Frontal cortex (tissue), 4 donors: Measurements from ENCODE around the gene HSPB7. TPM values are rescaled to one million over a fixed set of nuclear protein-coding genes. Genes with fewer than 3 reads are reported as not detected.
A peak's percentile ranks its signal among the peaks of the same experiment; 100 is the strongest.
"Not testable (repeated sequence)": the region's sequence is repeated elsewhere in the genome, so short reads cannot be mapped to it uniquely, and the experiment has no call there.

Source experiments
- DNase-seq, 2 donors: peaks; one replicate each; pipeline ENCODE4 v3.0.0; 2012; ENCODE audit warnings: low spot score in 2 of 2
- FAIRE-seq: peaks from 2 replicates; lab custom pipeline; 2012; peaks lifted over from hg19 to GRCh38; lab: Jason Lieb, UNC
- total RNA-seq: library from RNA; depleted of rRNA; stranded (reverse); fragments of >200 nt; gene quantifications from one replicate; pipeline ENCODE4 v1.2.3, GENCODE V29; 2014
- donor health status: control.
- donor health status: control.
- donor health status: control.

Gene HSPB7
- total RNA-seq, 1 donor from 2014 or later = not detected

DNA sequence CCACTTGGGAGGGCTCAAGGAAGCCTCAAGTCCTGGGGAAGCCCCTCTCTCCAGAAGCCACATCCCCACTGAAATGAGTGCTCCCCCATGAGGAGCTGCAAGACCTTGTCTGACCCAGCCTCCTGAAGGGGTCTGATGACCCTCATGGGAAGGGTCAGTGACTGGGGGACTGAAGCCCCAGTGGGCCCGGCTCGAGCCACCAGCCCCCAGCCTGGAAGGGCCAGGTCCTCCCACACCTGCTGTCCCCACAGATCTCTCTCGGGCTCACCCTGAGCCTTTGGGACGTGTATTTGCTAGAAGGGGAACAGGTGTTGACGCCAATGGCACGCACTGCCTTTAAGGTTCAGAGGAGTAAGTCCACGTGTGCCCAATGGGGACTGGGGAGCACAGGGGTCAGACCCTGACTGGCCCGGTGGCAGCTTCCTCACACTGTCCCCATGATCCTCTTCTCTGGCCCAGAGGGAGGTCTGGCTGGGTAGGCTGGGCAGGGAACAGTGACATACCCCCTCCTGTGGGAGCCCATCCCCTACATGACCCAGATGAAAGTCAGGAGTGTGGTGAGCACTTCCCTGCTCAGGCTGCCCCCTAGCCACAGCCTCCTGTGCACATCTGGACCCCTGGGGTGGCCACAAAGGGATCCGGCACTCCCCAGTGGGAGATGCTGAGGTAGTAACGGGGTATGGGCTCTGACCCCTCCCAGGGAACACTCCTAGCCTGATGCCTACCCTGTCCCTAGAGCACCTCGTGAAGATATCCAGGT, 26.2 kb downstream of the HSPB7 start:
- no peak for DNase-seq
- no peak for FAIRE-seq

DNA sequence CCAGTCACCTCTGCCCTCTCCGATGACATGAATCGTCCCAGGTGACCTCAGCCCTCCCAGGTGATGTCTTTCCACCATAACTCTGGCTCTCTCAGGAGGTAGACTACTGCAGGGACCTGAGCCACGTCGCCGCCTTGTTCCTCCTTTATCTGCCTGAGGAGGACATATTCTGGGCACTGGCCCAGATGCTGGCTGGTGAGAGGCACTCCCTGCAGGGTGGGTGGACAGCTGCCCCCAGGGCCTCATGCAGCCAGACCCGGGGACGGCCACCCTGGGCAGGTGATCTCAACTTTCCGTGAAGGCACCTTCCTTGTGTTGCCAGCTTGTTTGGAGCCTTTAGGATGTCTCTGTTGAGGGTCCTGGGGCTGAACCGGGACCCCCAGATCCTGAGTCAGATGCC, 28.1 kb downstream of the HSPB7 start:
- DNase-seq (no peak), FAIRE-seq (no peak)

GRCh38 chr1:15988856-15989736, 28.7 kb downstream of the HSPB7 start:
- FAIRE-seq (no peak), DNase-seq (no peak)

- no peak for FAIRE-seq
Observed at GRCh38 chr1:15985611-15986297, 32.1 kb downstream of the HSPB7 start.

DNA sequence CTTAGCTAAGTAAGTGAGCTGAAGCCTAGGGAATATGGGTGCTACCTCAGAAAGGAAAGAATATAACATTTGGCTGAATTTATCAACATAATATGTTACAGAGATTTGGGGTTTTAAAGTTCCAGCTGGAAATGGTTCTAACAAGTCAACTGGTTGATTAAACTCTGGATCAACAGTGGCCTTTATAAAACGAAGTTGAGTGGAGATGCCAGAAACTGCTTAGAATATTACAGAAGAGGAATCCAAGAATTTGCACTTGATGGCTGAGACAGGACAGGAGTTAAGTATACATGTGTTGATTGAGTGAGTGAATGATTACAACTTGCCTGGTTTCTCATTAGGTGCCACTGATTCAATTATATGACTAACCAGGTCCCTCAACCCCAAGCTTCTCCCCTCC, 34.6 kb downstream of the HSPB7 start:
- FAIRE-seq (no peak), DNase-seq (no peak)

More at GRCh38 chr1:15985611-15986297, 32.1 kb downstream of the HSPB7 start:
- no peak for DNase-seq

- FAIRE-seq = no peak
- no peak for DNase-seq
Observed at GRCh38 chr1:15981679-15982078, 36.2 kb downstream of the HSPB7 start.

- FAIRE-seq, DNase-seq: not testable (repeated sequence)
Observed at GRCh38 chr1:15977947-15978346, 39.9 kb downstream of the HSPB7 start.

DNA sequence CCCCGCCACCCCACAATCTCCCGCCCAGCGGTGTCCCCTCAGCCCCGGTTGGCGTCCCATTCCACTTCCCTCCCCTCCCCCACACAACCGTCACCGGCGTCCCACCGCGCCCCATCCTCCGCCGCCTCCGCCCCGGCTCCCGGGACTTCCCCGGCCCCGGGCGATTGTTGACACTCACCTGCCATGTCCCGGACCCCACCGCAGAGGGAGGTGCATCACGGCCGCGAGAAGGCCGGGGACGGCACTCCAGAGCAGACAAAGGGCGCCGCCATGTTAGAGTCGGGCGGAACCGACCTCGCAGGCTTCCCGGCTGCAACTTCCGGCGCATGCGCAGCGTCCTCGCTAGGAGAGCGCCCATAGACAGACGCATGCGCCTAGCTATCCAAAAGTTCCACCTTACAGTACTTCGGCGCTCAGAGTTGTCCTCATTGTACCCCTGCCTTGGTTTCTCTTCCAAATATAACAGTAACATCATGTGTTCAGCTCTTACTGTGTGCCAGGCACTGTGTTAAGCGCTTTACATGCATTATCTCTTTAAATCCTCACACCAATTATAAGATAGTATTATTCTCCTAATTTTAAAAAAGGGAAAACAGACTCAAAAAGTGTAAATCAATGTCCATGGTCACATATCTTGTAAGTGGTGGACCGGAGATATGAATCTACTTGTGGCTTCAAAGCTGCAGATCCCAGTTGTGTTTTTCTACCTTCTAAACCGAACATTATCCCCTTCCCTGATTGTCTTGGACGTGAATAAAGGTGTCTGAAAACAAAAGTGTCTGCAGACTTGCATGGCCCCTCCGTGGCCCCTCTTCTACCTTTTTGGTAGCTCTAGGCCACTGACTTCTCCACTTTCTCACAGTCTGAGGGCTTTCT, 41.8 kb downstream of the HSPB7 start, which contains the start of gene ZBTB17:
Gene ZBTB17 (minus strand): TSS at position 297 of the 876 bp plus-strand sequence. CDS start 27,606 bp downstream, outside the sequence.
- peak; percentile 87 to 88 for DNase-seq
- FAIRE-seq = no peak

DNA sequence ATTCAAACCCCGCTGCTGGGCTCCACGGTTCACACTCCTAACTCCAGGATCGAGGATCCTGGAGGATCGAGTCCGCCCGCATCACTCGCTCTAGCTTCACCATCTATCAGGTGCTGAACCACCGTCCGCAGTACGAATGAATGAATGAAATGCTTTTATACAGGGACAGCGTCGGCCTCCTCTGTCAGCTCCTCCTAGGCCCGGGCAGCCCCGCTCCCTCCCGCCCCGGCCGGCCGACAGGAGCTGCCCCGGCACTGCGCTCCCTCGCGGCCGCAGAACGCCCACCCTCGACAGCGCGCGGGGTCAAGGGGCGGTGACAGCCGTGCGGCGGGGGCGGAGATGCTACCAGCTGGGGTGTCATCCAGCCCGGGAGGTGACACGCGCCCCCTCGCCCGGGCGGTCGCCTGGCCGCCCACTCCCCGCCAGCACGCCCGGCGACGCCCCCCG, 42.5 kb downstream of the HSPB7 start:
- DNase-seq = peak; percentile 76 to 80
- FAIRE-seq = no peak

DNA sequence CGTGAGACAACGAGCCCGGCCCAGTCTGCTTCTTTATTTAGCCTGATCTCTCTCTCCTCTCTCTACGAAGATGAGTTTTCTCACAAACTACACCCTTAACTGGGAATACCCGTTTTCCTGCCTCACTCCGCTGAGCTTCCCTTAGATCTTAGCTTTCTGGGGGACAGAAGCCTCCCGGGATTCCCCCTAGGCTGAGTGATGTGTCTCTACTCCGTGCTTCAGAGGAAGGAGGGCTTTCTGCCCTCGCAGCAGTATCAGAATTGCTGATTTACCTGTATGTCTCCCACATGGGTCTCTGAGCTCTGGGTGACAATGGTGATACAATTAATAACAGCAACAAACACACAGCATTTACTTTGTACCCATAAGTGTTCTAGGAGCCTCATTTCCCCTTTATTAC, 43.0 kb downstream of the HSPB7 start:
- DNase-seq = no peak
- no peak for FAIRE-seq

DNA sequence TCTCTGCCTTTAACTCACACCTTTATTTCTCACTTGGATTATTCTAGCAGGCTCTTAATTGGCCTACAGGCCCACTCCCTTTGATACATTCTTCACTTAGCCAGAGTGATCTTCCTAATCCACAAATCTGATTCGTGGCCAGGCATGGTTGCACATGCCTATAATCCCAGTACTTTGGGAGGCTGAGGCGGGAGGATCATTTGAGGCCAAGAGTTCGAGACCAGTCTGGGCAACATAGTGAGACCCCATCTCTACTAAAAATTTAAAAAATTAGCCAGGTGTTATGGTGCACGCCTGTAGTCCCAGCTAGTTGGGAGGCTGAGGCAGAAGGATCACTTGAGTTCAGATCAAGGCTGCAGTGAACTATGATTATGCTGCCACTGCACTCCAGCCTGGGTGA, 44.1 kb downstream of the HSPB7 start:
- FAIRE-seq = no peak
- DNase-seq = no peak

- DNase-seq (no peak), FAIRE-seq (no peak)
Observed at GRCh38 chr1:15972409-15972808, 45.4 kb downstream of the HSPB7 start.

- DNase-seq = no peak
- FAIRE-seq = no peak
Observed at GRCh38 chr1:15970911-15971310, 46.9 kb downstream of the HSPB7 start.

DNA sequence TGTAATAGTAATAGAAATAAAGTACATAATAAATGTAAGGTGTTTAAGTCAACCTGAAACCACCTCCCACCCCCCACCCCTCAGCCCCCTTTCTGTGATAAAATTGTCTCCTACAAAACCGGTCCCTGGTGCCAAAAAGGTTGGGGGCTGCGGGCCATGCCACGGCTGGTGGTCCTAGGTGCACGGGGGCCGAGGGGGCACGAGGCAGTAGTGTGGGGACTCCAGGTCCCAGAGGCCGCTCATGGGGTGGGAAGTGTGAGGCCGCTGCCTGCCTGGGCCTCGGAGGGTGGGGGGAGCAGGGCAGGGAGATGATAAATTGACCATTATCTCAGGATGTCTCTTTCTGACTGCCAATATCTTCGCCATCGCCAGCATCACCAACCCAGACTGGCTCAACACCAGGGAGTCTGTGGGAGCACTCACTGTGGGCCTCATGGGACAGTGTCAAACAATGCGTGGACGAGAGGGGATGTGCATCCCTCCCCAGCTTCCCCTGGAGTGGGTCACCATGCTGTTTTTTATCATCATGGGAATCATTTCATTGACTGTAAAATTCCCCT, 48.4 kb downstream of the HSPB7 start:
- DNase-seq (no peak), FAIRE-seq (no peak)

DNA sequence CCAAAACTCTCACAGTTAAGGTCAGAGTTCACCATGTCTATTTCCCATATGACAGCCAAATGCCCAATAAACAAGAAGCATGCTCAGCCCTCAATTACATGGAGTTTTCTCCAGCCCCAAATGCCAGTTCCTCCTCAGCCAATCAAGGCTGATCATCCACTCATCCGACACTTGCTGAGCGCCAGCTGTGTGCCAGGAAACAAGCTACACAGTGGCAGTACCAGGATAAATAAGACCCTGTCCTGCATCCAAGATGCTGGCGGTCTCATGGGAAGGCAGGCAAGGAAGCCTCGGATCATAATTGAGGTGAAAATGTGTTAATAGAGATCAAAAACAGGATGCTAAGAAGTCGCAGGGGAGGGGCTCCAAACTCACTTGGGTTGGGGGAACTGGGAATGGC, 49.7 kb downstream of the HSPB7 start:
- DNase-seq (no peak), FAIRE-seq (no peak)

DNA sequence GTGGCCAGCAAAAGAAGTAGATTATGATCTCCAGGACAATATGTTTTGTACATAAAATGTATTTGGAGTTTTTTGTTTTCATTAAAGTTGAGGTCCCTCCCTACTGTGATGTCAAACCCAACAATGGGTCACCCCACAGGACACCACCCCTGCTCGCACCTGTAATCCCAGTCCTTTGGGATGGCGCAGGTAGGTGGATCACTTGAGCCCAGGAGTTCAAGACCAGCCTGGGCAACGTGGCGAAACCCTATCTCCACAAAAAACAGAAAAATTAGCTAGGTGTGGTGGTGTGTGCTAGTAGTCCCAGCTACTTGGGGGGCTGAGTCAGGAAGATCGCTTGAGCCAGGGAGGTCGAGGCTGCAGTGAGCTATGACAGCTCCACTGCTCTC, 50.9 kb downstream of the HSPB7 start:
- FAIRE-seq = no peak
- no peak for DNase-seq

DNA sequence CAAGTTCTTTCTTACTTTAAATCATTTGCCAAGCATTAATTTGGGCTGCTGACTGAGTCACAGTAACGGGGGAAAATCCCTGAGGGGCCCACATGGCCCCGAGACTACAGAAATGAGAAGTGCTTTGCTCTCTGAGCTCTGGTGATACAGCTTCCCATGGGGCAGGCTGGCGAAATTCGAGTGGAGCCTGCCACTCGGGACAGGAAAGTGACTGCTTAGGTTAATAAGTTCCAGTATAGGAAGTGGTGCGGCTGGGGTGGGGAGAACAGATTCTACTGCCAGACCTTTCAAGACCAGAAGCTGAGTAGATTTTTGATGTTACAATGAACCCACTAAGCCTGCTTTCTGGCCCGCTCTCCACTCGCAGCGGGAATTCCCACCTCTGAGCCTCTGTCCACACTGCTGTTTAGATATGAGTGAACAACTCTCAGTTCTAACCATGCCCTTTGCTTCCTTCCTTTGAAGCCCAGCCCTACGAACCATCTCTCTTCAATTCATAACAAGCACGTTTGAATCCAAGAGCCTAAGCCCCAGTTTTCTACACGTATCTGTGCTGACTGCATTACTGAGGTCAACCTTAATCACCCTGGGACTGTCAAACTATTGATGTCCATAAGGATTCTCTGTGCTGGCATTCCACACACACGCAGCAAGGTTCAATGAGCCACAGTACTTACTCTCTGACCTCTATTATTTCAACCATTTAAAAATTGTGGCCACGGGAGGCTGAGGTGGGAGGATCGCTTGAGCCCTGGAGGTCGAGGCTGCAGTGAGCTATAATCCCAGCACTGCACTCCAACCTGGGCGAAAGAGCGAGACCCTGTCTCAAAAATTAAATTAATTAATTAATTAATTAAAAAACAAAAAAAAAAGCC, 51.5 kb downstream of the HSPB7 start:
- no peak for FAIRE-seq
- DNase-seq = no peak

DNA sequence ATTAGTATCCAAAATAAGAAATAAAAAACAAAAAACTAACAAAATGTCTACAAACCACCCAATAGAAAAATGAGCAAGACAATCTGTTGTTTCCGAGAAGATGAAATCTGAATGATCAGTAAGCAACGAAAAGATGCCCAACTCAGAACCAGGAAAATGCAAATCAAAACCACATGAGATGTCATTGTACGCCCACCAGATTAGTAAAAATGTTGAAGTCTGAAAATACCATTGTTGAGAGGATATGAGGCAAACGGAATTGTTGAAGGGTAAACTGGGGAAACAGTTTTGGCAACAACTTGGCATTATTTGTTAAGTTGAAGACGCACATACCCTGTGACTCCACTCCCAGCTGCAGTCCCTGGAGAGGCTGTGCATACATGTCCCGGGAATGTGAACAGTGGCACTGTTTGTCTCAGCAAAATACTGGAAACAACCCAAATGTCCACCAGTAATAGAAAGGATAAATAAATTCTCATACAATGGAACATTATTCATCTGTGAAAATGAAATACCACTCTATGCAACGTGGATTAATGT, 52.5 kb downstream of the HSPB7 start:
- peak in 1 of 2 donors; percentile 61 for DNase-seq
- peak; percentile 43 for FAIRE-seq
